Fibroblast of gingiva (primary cell): ENCODE measurements around the gene GRM7.

Source experiments
- DNase-seq: peaks from one replicate; pipeline ENCODE4 v3.0.0-alpha.2; 2011; ENCODE audit warnings: low read depth

Gene GRM7

DNA sequence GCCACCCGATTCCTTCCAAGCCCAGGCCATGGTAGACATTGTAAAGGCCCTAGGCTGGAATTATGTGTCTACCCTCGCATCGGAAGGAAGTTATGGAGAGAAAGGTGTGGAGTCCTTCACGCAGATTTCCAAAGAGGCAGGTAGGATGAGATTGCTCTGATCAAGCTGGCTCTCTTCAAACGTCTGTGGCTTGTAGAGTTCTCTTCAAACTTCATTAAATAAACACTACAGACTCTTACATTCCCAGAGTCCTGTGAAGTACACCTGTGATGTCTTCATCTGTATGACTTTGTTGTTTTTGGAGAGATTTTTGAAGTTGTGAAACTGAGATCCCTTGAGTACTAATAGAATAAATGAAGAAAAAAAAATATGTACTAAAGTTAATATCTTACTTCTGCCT, 285.6 kb downstream of the GRM7 start:
- no peak for DNase-seq

DNA sequence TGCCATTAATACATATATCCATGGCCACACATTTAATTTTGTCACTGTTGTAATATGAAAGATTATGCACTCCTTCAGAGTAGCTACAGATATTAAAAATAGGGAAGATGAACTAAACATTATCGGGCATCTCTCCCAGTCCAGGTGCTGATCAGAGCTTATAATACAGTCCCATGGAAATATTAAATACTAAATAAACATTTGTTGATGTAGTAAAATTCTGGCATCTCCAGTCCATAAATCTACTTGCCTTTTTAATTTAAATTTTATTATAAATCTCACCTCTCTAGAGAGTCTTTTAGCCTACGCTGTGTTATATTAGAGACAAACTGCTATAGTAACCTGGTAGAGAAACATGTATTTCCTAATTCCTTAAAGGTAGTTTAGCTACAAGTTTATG, 297.6 kb downstream of the GRM7 start:
- no peak for DNase-seq

GRCh38 chr3:7160689-7161088, 299.8 kb downstream of the GRM7 start:
- no peak for DNase-seq

DNA sequence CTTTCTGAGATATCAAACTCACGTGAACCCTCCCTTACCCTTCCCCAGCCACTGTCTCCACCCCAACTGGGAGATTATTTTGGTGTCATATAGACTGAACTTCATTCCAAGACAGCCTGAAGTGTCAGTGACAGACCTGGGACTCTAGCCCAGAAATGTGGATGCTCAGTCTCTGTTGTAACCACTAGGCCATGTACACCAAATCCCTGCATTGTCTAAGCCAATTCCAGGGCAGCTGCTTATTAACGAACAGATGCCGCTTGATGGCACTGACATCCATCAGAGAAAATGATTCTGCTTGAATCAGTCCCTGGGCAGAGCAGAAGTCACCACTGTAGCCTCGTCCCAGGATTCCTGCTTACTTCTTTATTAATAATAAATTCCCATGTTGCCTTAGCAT, 305.5 kb downstream of the GRM7 start:
- no peak for DNase-seq

DNA sequence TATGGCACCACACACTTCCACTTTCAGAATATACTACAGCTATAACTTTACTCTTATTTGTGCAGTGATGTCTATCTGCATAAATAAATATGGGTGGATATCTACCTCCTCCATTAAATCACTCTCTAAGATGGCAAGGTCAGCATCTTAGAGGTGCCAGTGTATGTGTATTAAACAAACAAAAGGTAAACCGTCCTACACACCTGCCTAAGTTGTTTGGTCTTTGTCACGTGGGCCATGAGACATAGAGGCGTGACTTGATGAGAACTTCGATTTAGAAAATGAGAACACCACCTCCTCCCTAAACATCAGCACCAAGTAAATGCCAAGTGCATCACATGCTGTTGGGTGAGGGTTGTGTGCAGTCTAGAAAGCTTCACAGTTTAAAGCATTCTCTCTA, 310.6 kb downstream of the GRM7 start:
- DNase-seq = no peak

GRCh38 chr3:7172996-7173395, 312.1 kb downstream of the GRM7 start:
- DNase-seq = no peak

DNA sequence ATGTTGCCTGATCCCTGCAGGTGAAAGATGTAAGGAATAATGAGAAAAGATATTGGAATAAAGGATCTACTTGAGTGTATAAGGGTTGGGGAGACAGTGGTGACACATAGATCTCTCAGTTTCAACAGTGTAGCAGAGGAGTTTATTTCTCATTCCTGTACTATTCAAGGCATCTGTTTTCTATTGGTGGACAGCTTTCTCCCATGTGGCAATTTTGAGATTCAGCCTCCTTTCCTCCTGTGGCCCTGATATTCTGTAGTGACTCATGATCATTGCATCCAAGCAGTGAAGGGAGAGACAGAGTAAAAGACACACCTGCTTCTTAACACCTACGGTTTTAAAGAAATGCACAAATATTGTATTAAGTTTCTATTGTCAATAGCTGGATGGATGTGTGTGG, 327.6 kb downstream of the GRM7 start:
- DNase-seq = no peak

DNA sequence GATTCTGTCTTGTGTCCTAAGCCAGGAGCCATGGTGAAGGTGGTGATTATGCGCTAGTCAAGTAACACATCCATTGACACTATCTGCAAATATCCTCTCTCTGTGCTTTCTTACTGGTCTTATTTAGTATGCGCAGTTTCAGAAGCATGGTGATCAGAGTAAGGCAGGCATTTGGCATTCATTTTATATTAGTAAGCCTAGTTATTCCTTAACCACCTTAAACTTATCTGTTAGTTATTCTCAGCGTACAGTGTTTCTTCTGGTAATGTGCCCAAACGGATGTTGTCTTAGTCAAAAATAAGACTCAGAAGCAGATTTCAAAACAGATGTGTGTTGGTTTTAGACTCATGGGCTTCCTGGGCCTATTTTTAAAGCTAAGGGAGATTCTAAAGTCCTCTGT, 329.2 kb downstream of the GRM7 start:
- DNase-seq = no peak

DNA sequence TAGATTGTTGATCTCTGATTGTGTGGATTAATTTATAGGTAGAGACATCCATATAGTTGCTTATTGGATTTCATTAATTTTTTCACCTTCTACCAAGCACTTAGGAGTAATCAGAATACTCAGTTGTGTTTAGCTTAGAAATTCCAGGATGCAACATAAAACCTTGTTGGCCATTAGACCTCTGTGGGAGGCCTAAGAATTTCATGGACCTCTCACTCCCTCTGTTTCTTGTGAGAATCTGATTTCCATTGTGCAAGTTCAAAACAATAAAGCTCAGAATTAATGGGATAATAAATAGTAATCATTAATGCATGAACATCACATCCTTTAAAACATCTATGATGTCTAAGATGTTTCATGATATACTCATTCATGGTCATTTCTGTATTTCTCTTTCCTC, 332.4 kb downstream of the GRM7 start:
- no peak for DNase-seq

DNA sequence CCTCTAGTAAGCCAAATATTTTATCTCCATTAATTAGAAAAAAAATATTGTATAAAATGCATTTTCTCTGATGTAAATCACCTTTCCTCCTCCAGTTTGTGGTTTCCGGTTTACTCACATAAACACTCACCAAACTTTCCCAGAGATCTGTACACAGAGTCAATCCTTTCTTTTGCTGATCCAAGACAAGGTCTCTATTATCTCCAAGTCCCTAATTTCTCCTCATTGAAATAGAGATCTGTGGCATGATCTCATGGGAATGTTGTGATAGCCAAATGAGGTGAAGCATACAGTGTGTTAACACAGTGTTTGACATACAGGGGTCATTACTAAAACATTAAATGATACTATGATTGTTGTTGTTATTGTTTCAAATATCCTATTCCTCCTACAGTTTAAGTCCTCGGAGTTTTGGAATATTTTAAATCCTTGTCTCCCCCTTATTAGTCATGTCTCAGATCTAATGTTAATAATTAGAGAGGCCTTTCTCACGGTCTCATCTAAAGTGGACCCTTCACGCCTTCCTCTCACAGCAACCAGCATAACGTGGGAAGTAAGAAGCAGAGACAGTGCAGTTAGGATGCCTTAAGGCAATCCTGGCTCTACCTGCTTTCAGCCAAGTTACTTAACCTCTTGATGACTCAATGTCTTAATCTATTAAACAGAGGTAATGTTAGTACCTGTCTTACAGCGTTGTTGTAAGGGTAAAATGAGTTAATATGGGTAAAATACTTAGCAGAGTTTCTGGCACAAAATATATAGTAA, 333.3 kb downstream of the GRM7 start:
- no peak for DNase-seq

DNA sequence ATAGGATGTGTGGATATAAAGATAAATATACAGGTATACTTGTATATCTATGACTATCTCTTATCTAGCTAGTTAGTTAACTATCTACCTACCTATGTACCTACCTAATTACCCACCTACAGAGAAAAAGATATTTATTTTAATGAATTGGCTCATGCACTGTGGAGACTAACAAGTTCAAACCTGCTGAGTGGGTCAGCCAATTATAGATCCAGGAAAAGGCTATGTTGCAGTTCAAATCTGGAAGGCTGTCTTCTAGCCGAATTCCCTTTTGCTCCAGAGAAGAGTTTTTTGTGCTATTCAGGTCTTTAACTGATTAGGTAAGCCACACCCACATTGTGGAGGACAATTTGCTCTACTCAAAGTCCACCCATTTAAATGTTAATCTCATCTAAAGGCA, 335.0 kb downstream of the GRM7 start:
- DNase-seq = no peak

- DNase-seq = no peak
Measured at GRCh38 chr3:7201784-7202183, 340.9 kb downstream of the GRM7 start.

DNA sequence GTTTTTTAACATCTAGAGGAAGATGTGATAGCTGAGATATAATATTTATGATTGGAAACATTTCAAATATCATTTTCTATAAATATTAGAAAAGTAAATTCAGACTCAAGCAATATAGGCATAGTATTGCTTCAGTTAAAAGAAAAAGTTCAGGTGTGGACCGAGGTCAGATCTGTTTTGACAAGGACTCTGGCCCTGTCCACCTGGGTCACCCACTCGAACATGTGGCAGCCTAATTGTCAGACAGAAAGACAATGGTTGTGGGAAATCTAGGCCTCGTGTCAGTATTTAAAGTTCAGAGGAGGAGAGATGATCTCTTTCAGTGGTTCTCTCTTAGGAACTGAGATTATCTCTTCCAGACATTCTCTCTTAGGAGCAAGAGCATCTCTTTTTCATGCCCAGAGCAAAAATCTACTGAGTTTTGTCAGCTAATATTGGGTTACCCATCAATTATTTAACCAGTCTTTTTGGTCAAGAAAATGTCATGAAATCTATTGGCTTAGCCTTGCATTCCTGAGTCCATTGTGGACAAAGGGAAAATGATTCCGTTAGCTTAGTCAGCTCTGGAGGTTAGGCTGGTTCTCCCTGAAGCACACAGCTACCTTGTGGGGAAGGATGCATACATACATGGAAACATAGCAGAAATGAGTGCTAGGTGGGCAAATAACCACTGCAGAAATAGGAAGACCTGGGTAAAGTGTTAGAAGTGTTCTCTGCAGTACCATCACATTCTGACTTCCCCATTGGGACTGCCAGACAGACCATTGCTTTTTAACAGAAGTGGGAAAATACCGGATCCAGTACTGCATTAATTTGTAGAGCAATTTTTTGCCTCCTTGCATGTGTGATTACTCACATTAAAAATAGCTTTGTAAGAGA, 343.3 kb downstream of the GRM7 start:
- DNase-seq = no peak

DNA sequence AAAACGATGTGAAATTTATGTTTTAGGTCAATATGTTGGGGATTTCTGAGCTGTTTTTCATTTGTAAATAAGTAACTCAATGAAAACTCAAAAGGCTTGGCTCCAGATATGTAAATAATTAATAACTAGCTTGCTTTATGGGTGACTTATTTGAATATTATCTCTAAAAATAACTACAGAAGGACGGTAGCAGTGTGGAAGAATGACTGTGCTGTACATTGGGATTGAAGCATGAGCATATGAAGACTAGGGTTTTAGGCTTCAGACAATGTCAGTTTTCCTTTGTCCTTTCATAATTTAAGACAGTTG, 343.9 kb downstream of the GRM7 start:
- DNase-seq = no peak

DNA sequence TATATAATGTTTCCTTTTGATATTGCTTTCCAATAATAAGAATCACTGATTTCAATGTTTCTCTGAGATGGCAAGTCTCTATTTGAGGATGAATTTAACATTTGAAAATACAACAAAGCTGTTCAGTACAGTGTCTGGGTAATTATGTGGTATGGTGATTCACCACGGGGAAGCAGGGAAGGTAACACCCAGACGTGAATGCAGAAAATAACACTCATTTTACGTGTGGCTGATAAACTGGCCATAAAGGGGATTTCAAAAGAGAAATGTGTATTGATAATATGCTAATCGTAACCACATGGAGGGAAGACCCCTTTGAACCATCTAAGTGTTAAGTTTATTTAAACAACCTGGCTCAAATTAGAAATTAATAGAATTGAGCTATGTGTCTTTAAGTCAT, 344.6 kb downstream of the GRM7 start:
- DNase-seq = no peak

DNA sequence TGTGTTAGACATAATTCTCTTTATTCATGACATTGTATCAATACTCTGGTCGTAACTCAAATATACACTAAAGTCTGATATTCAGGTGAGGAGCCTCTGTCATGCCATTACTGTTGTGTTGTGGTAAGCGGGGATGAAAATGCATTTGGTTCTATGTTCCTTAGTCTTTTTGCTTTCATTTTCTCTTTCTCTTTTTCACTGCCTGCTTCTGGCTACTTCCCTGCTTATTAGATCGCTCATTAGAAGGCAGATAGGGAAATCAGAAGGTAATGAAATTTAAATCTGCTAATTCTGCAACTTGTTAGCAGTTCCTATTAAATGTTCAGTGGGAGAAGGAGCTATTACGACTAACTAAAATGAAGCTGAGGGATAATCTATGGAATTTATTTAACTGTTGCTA, 345.0 kb downstream of the GRM7 start:
- no peak for DNase-seq

GRCh38 chr3:7207125-7207524, 346.2 kb downstream of the GRM7 start:
- no peak for DNase-seq

DNA sequence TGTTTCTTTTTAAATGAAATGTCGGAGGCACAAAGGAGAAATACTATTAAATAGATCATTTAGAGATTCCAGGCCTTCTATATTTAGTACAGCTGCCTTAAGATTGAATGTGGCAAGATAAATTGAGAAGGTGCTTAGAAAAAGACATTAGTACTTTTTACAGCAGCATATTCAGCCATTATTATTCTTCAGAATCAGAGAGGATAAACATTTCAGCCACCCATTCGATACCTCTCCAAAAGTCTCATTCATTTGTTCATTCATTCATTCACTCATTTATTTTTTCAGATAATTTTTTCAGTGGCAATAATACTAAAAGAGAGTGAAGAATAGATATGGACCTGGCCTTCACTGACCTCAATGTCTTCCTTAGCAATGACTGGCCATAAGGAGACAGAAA, 347.0 kb downstream of the GRM7 start:
- DNase-seq = no peak

DNA sequence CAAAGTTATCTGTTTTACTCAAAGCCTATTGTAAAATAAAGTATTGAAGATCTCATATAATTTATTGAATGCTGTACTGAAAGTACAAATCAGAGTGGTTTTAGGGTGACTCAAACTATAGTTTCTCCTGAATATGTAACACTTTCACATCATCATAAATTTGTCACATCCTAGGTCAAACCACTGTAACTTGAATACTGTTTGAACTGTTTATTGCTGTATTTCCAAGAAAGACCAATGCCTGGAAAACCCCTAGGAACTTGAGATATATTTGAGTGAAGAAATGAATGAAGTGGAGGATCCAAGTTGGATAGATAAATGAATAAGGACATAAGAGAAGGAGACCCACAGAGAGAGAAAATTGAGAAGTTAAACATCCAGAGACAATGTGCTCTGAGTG, 348.2 kb downstream of the GRM7 start:
- DNase-seq = no peak

DNA sequence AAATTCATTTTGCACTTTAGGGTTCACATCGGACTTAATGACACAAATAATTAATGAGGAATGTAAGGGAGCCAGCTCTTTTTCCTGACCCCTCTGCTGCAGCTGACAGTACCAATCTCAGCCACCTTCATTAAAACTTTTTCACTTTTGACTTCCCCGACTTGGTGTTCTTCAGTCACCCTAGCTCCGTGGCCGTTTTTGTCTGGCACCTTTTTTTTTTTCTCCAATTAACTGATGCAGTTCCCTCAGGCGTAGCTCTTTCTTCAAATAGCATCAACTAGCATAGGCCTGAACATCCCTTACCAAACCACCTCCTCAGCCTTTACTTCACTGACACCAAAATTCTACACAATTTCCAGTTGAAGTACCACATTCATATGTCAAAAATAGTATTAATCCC, 350.8 kb downstream of the GRM7 start:
- no peak for DNase-seq

- DNase-seq = no peak
Measured at GRCh38 chr3:7215706-7216105, 354.8 kb downstream of the GRM7 start.

DNA sequence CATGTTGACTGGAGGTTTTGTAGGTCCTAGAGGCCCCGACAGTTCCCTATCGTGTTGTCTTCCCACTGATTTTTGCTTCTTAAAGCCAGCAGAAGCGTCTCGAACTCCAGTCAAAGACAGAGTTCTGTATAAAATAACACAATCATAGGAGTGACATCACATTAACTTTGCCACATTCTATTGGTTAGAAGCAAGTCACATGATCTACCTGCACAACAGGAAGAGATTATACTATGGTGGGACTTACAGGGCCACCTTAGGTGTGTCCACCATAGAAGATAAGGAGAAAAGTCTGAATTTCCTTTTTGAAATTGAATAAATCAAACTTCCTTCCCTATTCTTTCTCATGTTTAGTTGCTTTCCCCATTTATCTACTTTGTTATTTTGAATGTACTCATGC, 365.5 kb downstream of the GRM7 start:
- no peak for DNase-seq

DNA sequence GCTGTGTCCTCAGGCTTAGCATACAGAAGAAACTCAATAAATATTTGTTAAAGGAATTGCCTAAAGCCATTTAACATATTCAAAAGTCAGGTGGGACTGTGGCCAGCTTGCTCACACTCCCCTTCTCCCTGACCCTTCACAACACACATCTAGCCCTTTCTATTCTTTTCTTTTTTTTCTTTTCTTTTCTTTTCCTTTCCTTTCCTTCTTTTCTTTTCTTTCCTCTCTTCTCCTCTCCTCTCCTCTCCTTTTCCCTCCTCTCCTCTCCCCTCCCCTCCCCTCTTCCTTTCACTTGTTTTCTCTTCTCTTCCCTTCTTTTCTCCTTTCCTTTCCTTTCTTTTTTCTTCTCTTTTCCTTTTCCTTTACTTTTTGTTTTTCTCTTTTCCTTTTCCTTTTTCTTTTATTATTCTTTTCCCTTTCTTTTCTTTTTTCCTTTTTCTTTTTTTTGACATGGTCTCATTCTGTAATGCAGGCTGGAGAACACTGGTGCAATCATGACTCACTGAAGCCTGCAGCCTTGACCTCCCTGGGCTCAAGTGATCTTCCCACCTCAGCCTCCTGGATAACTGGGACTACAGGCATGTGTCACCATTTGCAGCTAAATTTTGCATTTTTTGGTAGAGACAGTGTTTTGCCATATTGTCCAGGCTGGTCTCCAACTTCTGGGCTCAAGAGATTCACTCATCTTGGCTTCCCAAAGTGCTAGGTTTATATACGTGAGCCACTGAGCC, 377.8 kb downstream of the GRM7 start:
- DNase-seq = no peak
